SK-N-MC (cell line): ENCODE data around the gene ANXA2R.

Experiments
- EZH2 ChIP-seq: fragments of 200-600 bp; sonication (generic); IDR thresholded peaks from one replicate; pipeline ENCODE4 v1.6.1; 2017; ENCODE audit warnings: antibody characterized with exemption
- POLR2AphosphoS5 ChIP-seq: IDR thresholded peaks from 2 replicates; pipeline ENCODE4 v1.6.1; 2012; ENCODE audit warnings: mild to moderate bottlenecking, low read depth, low read length, borderline replicate concordance

DNA sequence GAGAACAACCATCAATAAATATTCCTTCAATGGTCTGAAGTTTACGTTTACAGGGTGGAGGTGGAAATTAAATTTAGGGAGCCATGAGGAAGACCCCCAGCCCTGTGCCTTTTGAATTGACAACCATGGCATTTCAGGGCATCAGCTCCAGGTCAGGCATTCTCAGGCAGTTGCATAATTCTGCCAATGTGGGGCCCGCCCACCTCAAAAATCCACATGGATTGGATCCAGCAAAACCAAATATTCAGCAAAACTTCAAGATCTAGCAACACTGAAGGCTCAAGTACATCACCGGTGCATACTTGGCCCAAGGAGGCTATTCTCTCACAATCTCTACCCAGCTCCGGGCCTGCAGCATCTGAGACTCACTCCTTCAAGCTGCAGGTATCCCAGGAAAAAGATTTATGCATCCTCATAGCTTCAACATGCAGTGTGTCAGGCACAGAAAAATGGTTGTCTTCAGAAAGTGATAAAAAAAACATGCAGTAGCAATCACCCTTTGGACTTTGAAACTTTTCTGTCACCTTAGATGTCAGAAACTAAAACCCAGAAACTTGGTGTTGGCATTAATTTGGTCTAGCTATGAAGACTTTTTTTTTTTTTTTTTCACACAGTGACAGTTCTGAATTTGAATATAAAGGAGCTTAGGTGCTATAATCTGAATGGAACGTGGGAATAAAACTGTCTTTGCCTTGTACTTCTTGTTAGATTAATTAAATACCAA lies 21.4 kb upstream of the ANXA2R start:
- TF ChIP-seq POLR2AphosphoS5 (no peak), EZH2 (no peak)
